Left cardiac atrium (tissue), 4 donors: ENCODE data around the gene NT5C. TPM values are rescaled to one million over a fixed set of nuclear protein-coding genes. Genes with fewer than 3 reads are reported as not detected.
A peak's percentile ranks its signal among the peaks of the same experiment; 100 is the strongest.

ENCODE experiments used
- ATAC-seq, 2 donors: fragments of 200-7000 bp; cut with Tn5 transposase; one replicate each; pipeline ENCODE4 v1.9.1; 2020; ENCODE audit warnings: mild to moderate bottlenecking in 2 of 2, moderate library complexity in 2 of 2
- DNase-seq: peaks from one replicate; pipeline ENCODE4 v3.0.0-alpha.2; 2020
- intact Hi-C, 2 donors: fragments of 100-400 bp; cut with DNase I; formaldehyde crosslinking; loops; one replicate each; pipeline versions ENCODE4 v1.14.1 to v1.15.1; 2022 to 2023
- total RNA-seq, 2 donors: library from RNA; stranded (reverse); fragmentation: NEBNext Ultra II Directional; extraction: Animal tissue kit (Norgen Biotek cat#: 25700); gene quantifications; one replicate each; pipeline ENCODE4 v1.2.1, GENCODE V29; 2021
- donor health status: DM: no; HTN: yes; CAD: no.
- donor health status: DM: no; HTN: yes; CAD: no; lungs with severe emphysema.
- donor health status: DM: yes; HTN: yes; CAD: no.
- donor health status: Dilated cardiomyopathy.

Gene NT5C
- total RNA-seq, 2 donors from 2014 or later = 27.2 to 28.4 TPM

DNA sequence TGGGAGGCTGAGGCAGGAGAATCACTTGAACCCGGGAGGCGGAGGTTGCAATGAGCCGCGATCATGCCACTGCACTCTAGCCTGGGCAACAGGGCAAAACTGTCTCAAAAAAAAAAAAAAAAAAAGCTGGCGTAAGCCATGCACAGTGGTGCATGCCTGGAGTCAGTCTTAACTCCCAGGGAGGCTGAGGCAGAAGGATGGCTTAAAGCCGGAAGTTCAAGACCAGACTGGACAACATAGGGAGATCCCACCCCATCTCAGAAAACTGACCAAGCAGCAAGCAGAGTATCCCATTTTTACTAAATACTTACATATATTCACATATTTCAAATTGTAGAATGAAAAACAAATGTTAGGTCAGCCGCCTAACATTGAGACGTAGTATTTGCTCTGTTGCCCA lies 4.6 kb downstream of the NT5C start:
- DNase-seq (no peak), ATAC-seq (no peak)
- intact Hi-C loops = no loop called here

DNA sequence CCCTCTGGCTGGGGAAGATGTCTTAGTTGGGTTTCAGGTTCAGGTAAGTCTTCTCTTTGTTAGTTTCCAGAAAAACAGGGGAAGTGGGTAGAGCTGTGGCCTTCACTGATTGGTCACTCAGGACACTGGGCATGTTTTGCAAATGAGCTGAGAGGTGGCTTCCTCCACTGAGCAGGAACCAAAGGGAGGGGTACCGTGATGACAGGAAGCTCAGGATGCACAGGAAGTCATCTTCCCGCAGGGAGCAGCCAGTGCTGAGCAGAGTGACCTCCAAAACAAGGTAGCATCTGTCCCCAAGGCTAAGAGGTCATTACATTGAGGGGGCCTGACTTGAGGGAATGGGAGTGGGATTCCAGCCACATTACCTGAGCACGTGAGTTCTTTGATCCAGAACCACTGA lies 5.6 kb downstream of the NT5C start:
- intact Hi-C loops = no loop called here
- ATAC-seq (no peak), DNase-seq (no peak)

GRCh38 chr17:75124819-75125162 lies 6.8 kb downstream of the NT5C start:
- peak; percentile 2 to 6 for ATAC-seq
- DNase-seq = no peak
- intact Hi-C loops = no loop called here

- peak; percentile 88 to 97 for ATAC-seq
- DNase-seq = peak; percentile 88
- intact Hi-C loops = no loop called here
These were observed 7.3 kb downstream of the NT5C start for GRCh38 chr17:75124041-75124818.

DNA sequence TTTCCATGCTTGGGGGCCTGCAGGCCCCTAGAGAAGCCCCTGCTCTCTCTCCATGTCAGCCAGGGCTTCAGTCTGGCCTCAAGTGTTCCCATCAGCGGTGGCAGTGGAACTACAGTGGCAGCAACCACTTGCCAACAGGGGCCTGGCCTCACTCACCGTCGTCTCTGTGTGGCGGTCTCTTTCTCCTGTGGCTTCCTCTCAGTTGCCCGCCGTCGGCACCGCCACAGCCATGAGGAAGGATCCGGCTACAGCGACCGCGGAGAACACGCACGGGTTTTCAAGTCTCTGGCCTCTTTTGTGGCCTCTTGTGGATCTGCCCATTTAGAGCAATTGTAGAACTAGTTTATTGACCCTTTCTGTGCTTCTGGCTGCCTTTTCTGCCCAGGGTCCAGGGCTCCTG lies 13.2 kb downstream of the NT5C start:
- DNase-seq (no peak), ATAC-seq (no peak)
- intact Hi-C loops = loop anchor here (10.0 kb wide), 1 partner anchor 56 kb away; no protein-coding TSS in a partner anchor

DNA sequence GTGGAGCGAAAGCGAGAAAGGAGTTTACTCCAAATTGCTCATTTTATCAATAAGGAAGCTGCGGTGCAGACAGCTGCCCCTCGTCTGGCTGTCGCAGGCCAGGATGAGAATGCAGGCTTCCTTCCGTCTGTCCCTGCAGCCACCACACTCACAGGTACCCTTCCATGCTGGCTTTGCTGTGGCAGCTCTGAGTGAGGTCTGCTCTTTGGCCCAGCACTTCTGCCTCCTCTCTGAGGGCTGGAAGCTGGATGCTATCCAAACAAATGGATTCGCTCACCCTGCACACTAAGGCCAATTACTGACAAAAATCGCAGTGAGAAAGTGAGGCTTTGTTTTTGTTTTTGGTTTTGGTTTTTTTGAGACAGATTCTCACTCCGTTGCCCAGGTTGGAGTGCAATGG lies 14.8 kb downstream of the NT5C start:
- ATAC-seq (no peak), DNase-seq (no peak)
- intact Hi-C loops = loop anchor here (10.0 kb wide), 1 partner anchor 58 kb away; no protein-coding TSS in a partner anchor

GRCh38 chr17:75115555-75115954 lies 16.0 kb downstream of the NT5C start:
- ATAC-seq = no peak
- no peak for DNase-seq
- intact Hi-C loops = loop anchor here (2.0 to 10.0 kb wide), 2 partner anchors 59 to 85 kb away; no protein-coding TSS in a partner anchor

DNA sequence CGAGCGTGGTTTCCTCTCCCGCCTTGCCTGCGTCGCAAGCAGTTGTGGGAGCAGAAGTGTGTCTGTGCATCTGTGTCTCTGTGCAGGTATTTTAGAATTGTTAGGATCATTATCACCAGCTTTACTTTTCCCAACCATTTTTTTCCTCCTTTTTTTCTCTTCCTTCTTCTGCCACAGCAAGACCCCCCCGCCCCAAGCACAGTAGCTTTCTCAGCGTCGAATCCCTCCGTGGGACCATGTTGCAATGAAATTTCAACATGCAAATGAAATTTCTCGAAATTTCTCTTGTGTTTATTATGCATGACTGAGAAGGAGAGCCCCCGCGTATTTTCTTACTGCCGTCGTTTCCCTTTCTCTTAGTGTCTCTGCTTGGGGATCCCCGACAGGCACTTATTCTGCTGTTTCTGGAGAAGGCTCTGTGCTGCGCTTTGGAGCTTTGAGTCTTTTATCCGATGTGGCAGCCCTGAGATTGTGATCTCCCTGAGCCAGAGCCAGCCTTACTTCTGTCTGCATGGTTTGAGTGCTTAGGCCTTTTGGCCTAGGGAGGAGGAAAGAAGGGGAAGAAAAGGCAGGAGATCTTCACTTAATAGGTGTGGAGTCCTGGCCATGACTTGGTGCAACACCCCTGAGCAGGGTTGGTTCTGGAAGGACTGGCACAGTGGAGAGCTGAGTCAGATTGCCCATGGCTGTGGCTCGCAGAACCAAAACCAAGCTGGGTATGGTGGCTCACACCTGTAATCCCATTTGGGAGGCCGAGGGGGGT lies 16.8 kb downstream of the NT5C start:
- DNase-seq (no peak), ATAC-seq (no peak)
- intact Hi-C loops = loop anchor here (2.0 to 10.0 kb wide), 2 partner anchors 60 to 86 kb away; no protein-coding TSS in a partner anchor

- intact Hi-C loops = loop anchor here (2.0 to 10.0 kb wide), 2 partner anchors 61 to 87 kb away; no protein-coding TSS in a partner anchor
- DNase-seq = peak; percentile 91
- peak; percentile 76 to 80 for ATAC-seq
These were observed 17.6 kb downstream of the NT5C start for GRCh38 chr17:75113798-75114551.

GRCh38 chr17:75111777-75112335 lies 19.7 kb downstream of the NT5C start:
- DNase-seq (no peak), ATAC-seq (no peak)
- intact Hi-C loops = loop anchor here (10.0 kb wide), 1 partner anchor 63 kb away; no protein-coding TSS in a partner anchor

DNA sequence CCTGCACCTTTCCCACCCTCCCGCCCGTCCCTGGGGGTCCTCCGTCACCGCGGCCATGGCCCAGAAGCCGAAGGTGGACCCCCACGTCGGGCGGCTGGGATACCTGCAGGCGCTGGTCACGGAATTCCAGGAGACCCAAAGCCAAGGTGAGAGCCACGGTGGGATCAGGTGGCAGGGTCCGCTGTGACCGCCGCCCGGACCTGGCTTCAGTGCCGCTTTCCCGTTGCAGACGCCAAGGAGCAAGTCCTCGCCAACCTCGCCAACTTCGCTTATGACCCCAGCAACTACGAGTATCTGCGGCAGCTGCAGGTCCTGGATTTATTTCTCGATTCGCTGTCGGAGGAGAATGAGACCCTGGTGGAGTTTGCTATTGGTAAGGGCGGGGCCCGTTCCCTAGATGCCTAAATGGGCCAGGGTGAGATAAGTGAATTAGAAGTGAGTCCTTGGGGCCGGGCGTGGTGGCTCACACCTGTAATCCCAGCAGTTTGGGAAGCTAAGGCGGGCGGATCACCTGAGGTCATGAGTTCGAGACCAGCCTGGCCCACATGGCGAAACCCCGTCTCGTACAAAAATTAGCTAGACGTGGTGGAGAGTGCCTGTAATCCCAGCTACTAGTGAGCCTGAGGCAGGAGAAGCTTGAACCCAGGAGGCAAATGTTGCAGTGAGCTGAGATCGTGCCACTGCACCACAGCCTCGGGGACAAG lies 21.2 kb downstream of the NT5C start:
- DNase-seq (peak; percentile 35), ATAC-seq (no peak)
- intact Hi-C loops = loop anchor here (10.0 kb wide), 1 partner anchor 64 kb away; no protein-coding TSS in a partner anchor

DNA sequence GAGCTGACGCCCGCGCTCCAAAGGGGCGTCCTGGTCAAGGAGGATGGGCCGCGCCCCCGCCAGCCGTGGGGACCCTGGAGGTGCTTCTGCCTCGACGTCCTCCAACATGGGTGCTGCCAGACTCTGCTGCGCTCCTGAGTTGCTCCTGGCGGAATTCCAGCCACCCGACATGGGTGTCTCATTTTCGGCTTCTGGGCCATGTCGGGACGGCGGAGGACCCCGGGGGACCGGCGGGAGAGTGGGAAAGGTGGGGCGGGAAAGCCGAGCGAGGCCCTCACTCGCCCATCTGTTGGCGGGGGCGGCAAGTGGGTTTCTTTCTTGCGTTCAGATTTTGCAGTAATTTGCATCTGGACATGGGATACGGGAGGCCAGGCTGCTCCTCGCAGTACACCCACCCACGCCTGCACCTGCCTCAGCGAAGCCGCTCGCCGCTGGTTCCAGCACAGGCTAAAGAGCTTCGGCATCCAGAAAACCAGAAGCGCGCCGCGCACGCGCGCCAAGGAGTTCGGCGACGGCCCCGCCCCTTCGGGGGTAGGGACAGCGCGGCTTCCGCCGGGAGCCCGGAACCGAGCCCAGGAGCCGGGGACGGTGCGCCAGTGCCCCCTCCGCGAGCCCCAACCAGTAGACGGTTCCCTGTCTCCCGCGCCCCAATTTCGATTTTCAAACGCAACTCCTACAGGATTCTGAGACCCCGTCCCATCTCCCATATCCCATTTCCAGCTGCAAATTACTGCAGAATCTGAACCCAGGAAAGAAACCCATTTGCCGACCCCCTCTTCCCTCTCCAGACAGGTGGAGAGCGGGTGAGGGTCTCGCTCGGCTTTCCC lies 21.9 kb downstream of the NT5C start, which contains the start of gene ARMC7:
Gene ARMC7 (plus strand): TSS at position 563 of the 827 bp plus-strand sequence. CDS start 320 bp downstream, outside the sequence.
- DNase-seq = peak; percentile 88
- intact Hi-C loops = loop anchor here (10.0 kb wide), 1 partner anchor 65 kb away; no protein-coding TSS in a partner anchor
- peak; percentile 88 to 90 for ATAC-seq

GRCh38 chr17:75109046-75109406 lies 22.5 kb downstream of the NT5C start:
- DNase-seq (no peak), ATAC-seq (no peak)

DNA sequence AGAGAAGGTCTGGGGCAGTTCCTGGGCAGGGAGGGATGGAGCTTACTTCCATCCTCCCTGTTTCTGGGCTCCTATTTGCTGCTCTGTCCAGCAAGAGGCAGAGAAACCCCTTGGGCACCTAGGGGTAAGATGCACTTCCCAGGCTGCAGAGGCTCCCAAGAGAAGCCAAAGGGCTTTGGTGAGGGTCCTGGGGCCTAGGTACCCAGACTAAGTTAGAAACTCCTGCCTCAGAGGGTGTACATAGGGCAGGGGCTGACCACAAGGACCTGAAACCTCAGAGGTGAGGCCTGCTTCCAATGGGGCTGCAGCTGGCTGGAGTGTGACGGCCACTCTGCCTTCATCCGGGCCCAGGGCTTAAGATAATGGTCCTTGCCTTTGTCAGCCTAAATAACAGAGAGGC lies 23.3 kb downstream of the NT5C start:
- no peak for ATAC-seq
- DNase-seq = no peak
- intact Hi-C loops = no loop called here

More at GRCh38 chr17:75109046-75109406, 22.5 kb downstream of the NT5C start:
- intact Hi-C loops = no loop called here

DNA sequence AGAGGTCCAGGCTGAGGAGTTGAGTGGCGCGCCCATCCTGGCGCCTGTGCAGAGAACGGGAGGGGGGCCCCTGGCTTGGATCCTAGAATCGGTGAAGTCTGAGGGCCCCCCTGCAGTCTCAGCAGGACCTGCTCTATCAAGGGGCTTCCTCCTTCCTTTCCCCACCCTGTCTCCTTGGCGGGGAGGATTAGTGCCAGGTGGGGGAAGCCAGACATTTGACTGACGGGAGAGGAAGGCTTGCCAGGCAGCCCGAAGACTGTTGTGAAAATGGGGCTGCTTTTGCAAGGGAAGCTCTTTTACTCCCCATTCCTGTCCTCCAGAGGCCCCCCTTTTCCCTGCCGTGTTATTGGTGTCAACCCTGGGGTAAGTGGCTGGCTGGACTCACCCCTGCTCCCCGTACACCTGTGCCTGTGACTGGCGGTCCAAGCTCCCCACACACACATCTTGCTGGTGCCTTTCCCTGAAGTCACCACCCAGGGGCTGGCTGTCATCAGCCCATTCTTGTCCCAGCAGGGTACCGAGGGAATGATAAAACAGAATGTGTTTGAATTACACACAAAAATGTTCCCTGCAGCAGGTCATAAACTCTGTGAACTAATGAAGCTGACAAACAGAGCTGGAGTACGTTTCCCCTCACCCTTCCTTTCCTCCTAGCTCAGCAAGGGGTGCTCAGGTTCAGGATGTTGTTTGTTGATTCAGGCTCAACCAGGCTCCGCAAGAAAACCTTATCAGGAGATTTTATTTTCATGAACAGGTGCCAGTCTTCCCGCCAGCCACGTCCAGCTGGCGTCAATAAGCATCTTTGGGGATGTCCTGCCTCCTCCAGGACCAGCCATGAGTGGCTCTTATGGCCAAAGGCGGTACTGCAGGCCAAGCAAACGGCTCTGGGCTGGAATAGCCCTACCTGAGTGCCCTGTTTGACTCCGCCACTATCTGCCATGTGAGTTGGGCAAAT lies 26.1 kb downstream of the NT5C start:
- ATAC-seq (peak in 1 of 2 donors; percentile 61), DNase-seq (peak; percentile 68)
- intact Hi-C loops = no loop called here
